IPS DF 6.9 (cell line): ENCODE data around the gene SPATA31D3.
"Not testable (repeated sequence)": the region's sequence is repeated elsewhere in the genome, so short reads cannot be mapped to it uniquely, and the experiment has no call there.

ENCODE experiments used
- DNase-seq: peaks from one replicate; pipeline ENCODE4 v3.0.0-alpha.2; 2013; ENCODE audit warnings: low read depth, low spot score
- H3K27ac ChIP-seq: one replicate; pipeline ENCODE4 v1.5.1; 2013; ENCODE audit warnings: low read length, control low read depth
- H3K27me3 ChIP-seq: 2 replicates; pipeline ENCODE4 v1.6.1; 2013; ENCODE audit warnings: mild to moderate bottlenecking, low read length; ENCODE audit not compliant: control insufficient read depth, insufficient read depth
- H3K36me3 ChIP-seq: 2 replicates; pipeline ENCODE4 v1.6.1; 2013; ENCODE audit warnings: low read length; ENCODE audit not compliant: control insufficient read depth, insufficient read depth
- H3K4me1 ChIP-seq: 2 replicates; pipeline ENCODE4 v1.6.1; 2013; ENCODE audit warnings: low read length; ENCODE audit not compliant: control insufficient read depth, insufficient read depth
- H3K4me3 ChIP-seq: 2 replicates; pipeline ENCODE4 v1.5.1; 2013; ENCODE audit warnings: mild to moderate bottlenecking, low read length
- H3K9me3 ChIP-seq: 2 replicates; pipeline ENCODE4 v1.6.1; 2013; ENCODE audit warnings: low read length, inconsistent platforms; ENCODE audit not compliant: control insufficient read depth, insufficient read depth
- WGBS: extraction: QIAGEN DNeasy Blood & Tissue Kit; methylation state at CpG from one replicate; pipeline ENCODE4 v1.1.7; 2013; ENCODE audit warnings: mixed read lengths, missing lambda C conversion rate; ENCODE audit not compliant: insufficient read length, insufficient coverage; 5-methylcytosine and 5-hydroxymethylcytosine counted together

The SPATA31D3 gene

GRCh38 chr9:81976351-81976750 is 33.1 kb downstream of the SPATA31D3 start:
- Histone ChIP-seq H3K4me3 (no peak overlapping the region), H3K36me3 (no peaks in the 10 kb centered on the region), H3K27ac (no peak overlapping the region), H3K9me3 (no peaks in the 10 kb centered on the region), H3K27me3 (no peaks in the 10 kb centered on the region), H3K4me1 (no peaks in the 10 kb centered on the region)
- no peak for DNase-seq
- no CpG with 5 or more reads among the region's 11 CpGs for WGBS

GRCh38 chr9:81979196-81979595 is 35.9 kb downstream of the SPATA31D3 start:
- no peak for DNase-seq

GRCh38 chr9:81980568-81980967 is 37.3 kb downstream of the SPATA31D3 start:
- Histone ChIP-seq H3K36me3 (no peaks in the 10 kb centered on the region), H3K4me1 (no peaks in the 10 kb centered on the region), H3K9me3 (no peaks in the 10 kb centered on the region), H3K4me3 (no peak overlapping the region), H3K27ac (no peak overlapping the region), H3K27me3 (no peaks in the 10 kb centered on the region)
- no peak for DNase-seq

More at GRCh38 chr9:81979196-81979595, 35.9 kb downstream of the SPATA31D3 start:
- H3K4me3 ChIP-seq, result no peak overlapping the region
- no peaks in the 10 kb centered on the region for H3K4me1 ChIP-seq
- H3K9me3 ChIP-seq, result no peaks in the 10 kb centered on the region
- H3K36me3 ChIP-seq, result no peaks in the 10 kb centered on the region
- no peak overlapping the region for H3K27ac ChIP-seq
- H3K27me3 ChIP-seq, result no peaks in the 10 kb centered on the region
- WGBS, result no CpG with 5 or more reads among the region's 2 CpGs

GRCh38 chr9:81981883-81982282 is 38.6 kb downstream of the SPATA31D3 start:
- Histone ChIP-seq H3K4me1 (no peaks in the 10 kb centered on the region), H3K9me3 (no peaks in the 10 kb centered on the region), H3K27me3 (no peaks in the 10 kb centered on the region), H3K36me3 (no peaks in the 10 kb centered on the region), H3K4me3 (no peak overlapping the region), H3K27ac (no peak overlapping the region)
- no peak for DNase-seq
- no CpG with 5 or more reads among the region's 4 CpGs for WGBS

GRCh38 chr9:81984928-81985327 is 41.6 kb downstream of the SPATA31D3 start:
- WGBS, result no CpG with 5 or more reads among the region's 6 CpGs
- Histone ChIP-seq H3K27ac (no peak overlapping the region), H3K9me3 (no peaks in the 10 kb centered on the region), H3K36me3 (no peaks in the 10 kb centered on the region), H3K4me3 (no peak overlapping the region), H3K27me3 (no peaks in the 10 kb centered on the region), H3K4me1 (no peaks in the 10 kb centered on the region)
- no peak for DNase-seq

- no peak for DNase-seq
- H3K27me3 ChIP-seq, result no peaks in the 10 kb centered on the region
- WGBS, result no CpG with 5 or more reads among the region's 1 CpG
- no peak overlapping the region for H3K27ac ChIP-seq
- H3K9me3 ChIP-seq, result no peaks in the 10 kb centered on the region
- no peaks in the 10 kb centered on the region for H3K4me1 ChIP-seq
- H3K4me3 ChIP-seq, result no peak overlapping the region
- H3K36me3 ChIP-seq, result no peaks in the 10 kb centered on the region
Measured at GRCh38 chr9:81986051-81986450, 42.8 kb downstream of the SPATA31D3 start.

- DNase-seq, H3K9me3 ChIP-seq, H3K4me3 ChIP-seq, H3K4me1 ChIP-seq, H3K27ac ChIP-seq, H3K27me3 ChIP-seq, H3K36me3 ChIP-seq: not testable (repeated sequence)
- no CpG with 5 or more reads among the region's 1 CpG for WGBS
Measured at GRCh38 chr9:81988472-81988871, 45.2 kb downstream of the SPATA31D3 start, which contains the start of gene SPATA31D1. TSS of gene SPATA31D1 (plus strand) at chr9:81988772. CDS start at chr9:81988819, 47 bp downstream.

GRCh38 chr9:81989700-81990099 is 46.4 kb downstream of the SPATA31D3 start:
- H3K36me3 ChIP-seq, result no peaks in the 10 kb centered on the region
- DNase-seq, result no peak
- no peaks in the 10 kb centered on the region for H3K4me1 ChIP-seq
- H3K27ac ChIP-seq, result no peak overlapping the region
- H3K9me3 ChIP-seq, result no peaks in the 10 kb centered on the region
- no CpG with 5 or more reads among the region's 1 CpG for WGBS
- H3K4me3 ChIP-seq, result no peak overlapping the region
- no peaks in the 10 kb centered on the region for H3K27me3 ChIP-seq

- Histone ChIP-seq H3K36me3 (no peaks in the 10 kb centered on the region), H3K27me3 (no peaks in the 10 kb centered on the region), H3K4me1 (no peaks in the 10 kb centered on the region), H3K27ac (no peak overlapping the region), H3K4me3 (no peak overlapping the region), H3K9me3 (no peaks in the 10 kb centered on the region)
- no CpG with 5 or more reads among the region's 5 CpGs for WGBS
- DNase-seq, result no peak
Measured at GRCh38 chr9:81993656-81994055, 50.4 kb downstream of the SPATA31D3 start.
